ENCODE measurements around the gene DIPK1A. TPM values are rescaled to one million over a fixed set of nuclear protein-coding genes. Genes with fewer than 3 reads are reported as not detected.

The DIPK1A gene
- total RNA-seq, 1 donor from 2014 or later: 9.7 TPM

DNA sequence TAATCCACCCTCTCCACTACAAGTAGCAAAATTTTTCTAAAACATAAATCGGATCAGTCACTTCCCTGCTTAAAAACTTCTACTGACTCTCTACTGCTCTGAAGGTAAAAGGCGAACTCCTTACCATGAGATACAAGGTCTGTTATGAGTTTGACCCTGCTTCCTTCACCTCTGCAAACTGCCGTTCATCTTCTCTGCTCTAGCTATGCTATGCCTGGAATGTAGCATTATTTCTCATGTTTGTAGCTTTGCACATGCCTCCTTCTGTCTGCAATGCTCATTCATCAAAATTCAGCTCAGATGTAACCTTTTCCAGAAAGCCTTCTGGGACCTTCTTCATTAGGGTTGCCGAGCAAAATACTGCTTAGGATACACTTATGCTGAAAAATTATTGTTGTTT, 98.7 kb downstream of the DIPK1A start:
- DNase-seq (ENCODE audit: low read depth): no peak
- no peaks in the 10 kb centered on the region for H3K36me3 ChIP-seq (ENCODE audit: control insufficient read depth, insufficient read depth, low read length)
- TF ChIP-seq, protein P1, sequence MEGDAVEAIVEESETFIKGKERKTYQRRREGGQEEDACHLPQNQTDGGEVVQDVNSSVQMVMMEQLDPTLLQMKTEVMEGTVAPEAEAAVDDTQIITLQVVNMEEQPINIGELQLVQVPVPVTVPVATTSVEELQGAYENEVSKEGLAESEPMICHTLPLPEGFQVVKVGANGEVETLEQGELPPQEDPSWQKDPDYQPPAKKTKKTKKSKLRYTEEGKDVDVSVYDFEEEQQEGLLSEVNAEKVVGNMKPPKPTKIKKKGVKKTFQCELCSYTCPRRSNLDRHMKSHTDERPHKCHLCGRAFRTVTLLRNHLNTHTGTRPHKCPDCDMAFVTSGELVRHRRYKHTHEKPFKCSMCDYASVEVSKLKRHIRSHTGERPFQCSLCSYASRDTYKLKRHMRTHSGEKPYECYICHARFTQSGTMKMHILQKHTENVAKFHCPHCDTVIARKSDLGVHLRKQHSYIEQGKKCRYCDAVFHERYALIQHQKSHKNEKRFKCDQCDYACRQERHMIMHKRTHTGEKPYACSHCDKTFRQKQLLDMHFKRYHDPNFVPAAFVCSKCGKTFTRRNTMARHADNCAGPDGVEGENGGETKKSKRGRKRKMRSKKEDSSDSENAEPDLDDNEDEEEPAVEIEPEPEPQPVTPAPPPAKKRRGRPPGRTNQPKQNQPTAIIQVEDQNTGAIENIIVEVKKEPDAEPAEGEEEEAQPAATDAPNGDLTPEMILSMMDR (IDR thresholded peaks at IDR 0.05; ENCODE audit: insufficient read depth, low read length, severe bottlenecking): no peak
- H3K4me3 ChIP-seq (ENCODE audit: low read depth, low read length): no peak overlapping the region
- FAIRE-seq: no peak
- H3K27me3 ChIP-seq (ENCODE audit: control insufficient read depth, insufficient read depth, low read length): no peaks in the 10 kb centered on the region

DNA sequence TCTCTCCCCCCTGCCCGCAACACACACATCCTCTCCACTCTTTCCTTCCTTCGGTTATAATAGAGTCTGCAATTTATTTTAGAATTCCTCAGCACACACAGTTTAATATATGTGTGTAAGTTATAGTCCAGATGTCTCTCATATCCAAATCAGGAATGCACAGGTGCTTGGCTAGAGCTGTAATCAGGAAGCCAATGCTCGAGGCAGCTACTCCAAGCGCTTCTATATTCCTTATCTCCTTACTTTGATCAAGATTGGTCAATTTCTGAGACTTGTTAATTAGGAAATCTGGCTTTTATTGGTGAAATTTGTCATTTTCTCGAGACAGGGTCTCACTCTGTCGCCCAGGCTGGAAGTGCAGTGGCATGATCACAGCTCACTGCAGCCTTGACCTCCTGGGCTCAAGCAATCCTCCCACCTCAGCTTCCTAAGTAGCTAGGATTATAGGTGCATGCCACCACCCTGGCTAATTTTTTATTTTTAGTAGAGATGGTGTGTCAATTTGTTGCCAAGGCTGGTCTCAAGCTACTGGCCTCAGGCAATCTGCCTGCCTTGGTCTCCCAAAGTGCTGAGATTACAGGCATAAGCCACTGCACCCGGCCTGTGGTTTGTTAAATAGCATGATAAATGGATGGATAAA, 101.7 kb downstream of the DIPK1A start:
- TF ChIP-seq, protein P1 (IDR thresholded peaks at IDR 0.05; ENCODE audit: insufficient read depth, low read length, severe bottlenecking): no peak
- Histone ChIP-seq H3K27me3 (ENCODE audit: control insufficient read depth, insufficient read depth, low read length) (no peaks in the 10 kb centered on the region), H3K36me3 (ENCODE audit: control insufficient read depth, insufficient read depth, low read length) (no peaks in the 10 kb centered on the region), H3K4me3 (ENCODE audit: low read depth, low read length) (no peak overlapping the region)
- no peak for DNase-seq (ENCODE audit: low read depth)
- FAIRE-seq: no peak

DNA sequence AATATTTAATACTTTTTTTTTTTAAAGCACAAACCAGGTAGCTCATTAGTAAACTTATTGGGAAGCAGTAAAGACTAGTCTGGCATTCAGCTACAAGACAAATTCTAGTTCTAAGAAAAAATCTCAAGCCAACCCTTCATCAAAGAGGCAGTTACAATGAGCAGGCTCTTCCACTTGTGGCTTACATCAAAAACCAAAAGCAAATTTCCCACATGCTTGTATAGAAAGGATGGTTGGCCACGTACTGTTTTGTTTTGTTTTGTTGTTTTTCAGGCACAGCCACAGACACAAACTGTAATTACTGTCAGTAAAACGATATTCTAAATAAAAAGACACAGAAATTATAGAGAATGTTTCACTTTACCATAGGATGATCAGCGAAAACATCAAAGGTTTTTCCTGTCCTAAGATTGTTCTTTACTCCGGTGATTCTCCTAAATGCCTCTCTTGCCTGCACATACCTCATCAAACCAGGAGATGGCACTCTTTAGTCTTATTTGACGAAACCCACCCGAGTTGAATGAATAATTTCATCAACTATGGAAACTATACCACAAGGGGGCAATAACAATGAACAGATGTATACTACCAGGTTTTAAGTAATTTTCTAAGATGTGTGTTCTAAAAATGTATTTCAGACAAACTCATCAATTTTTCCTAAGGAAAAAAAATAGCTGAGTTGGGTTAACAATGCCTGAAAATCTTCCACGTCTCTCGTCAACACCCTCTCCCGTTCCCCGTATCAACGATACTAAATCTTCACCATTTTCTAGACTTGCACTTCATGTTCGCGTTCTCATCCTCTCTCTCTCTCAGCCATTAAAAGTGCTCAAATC, 102.5 kb downstream of the DIPK1A start:
- TF ChIP-seq, protein P1 (IDR thresholded peaks at IDR 0.05; ENCODE audit: insufficient read depth, low read length, severe bottlenecking): peak; percentile 58
- DNase-seq (ENCODE audit: low read depth): peak; percentile 83
- no peaks in the 10 kb centered on the region for H3K27me3 ChIP-seq (ENCODE audit: control insufficient read depth, insufficient read depth, low read length)
- no peak overlapping the region for H3K4me3 ChIP-seq (ENCODE audit: low read depth, low read length)
- no peaks in the 10 kb centered on the region for H3K36me3 ChIP-seq (ENCODE audit: control insufficient read depth, insufficient read depth, low read length)
- FAIRE-seq: no peak

DNA sequence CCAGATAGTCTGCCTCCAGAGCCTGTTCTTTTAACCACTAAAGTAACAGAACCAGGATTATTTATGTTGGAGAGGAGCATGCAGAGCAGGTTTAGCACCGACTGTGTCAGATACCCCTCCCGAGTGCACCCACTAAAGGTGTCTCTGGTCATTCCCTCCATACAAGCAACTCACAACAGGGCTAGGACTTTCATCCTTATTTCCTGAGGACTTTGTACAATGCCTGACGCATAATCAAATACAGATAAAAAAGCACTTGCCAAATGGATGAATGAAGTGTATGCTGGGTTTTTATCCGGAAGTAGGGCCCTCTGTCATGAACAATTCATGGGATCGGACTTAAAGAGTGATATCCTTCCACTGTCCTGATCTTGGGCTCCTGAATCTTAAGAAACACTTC, 103.4 kb downstream of the DIPK1A start:
- Histone ChIP-seq H3K27me3 (ENCODE audit: control insufficient read depth, insufficient read depth, low read length) (no peaks in the 10 kb centered on the region), H3K4me3 (ENCODE audit: low read depth, low read length) (no peak overlapping the region), H3K36me3 (ENCODE audit: control insufficient read depth, insufficient read depth, low read length) (no peaks in the 10 kb centered on the region)
- TF ChIP-seq, protein P1 (IDR thresholded peaks at IDR 0.05; ENCODE audit: insufficient read depth, low read length, severe bottlenecking): no peak
- FAIRE-seq (no peak), DNase-seq (ENCODE audit: low read depth) (no peak)

DNA sequence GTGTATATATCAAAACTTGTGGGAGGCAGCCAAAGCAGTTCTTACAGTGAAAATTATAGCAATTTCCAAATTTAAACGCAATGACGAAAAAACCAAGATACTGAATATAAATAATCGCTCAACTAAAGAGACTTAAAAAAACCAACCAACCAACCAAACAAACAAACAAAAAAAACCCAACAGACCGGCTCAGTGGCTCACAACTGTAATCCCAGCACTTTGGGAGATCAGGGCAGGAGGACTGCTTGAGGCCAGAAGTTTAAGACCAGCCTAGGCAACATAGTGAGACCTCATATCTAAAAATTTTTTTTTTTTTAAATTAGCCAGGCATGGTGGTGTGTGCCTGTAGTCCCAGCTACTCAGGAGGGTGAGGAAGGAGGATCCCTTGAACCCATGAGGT, 106.0 kb downstream of the DIPK1A start:
- H3K27me3 ChIP-seq (ENCODE audit: control insufficient read depth, insufficient read depth, low read length): no peaks in the 10 kb centered on the region
- H3K4me3 ChIP-seq (ENCODE audit: low read depth, low read length): no peak overlapping the region
- TF ChIP-seq, protein P1 (IDR thresholded peaks at IDR 0.05; ENCODE audit: insufficient read depth, low read length, severe bottlenecking): no peak
- no peak for FAIRE-seq
- no peak for DNase-seq (ENCODE audit: low read depth)
- H3K36me3 ChIP-seq (ENCODE audit: control insufficient read depth, insufficient read depth, low read length): no peaks in the 10 kb centered on the region
